CD4-positive, alpha-beta T cell treated with Interleukin-2 at 100 ng/mL for 4 hours (primary cell): ENCODE data around the gene SYNDIG1.

Experiments
- DNase-seq: peaks from one replicate; pipeline ENCODE4 v3.0.0-alpha.2; 2020; ENCODE audit warnings: low spot score

SYNDIG1 gene

DNA sequence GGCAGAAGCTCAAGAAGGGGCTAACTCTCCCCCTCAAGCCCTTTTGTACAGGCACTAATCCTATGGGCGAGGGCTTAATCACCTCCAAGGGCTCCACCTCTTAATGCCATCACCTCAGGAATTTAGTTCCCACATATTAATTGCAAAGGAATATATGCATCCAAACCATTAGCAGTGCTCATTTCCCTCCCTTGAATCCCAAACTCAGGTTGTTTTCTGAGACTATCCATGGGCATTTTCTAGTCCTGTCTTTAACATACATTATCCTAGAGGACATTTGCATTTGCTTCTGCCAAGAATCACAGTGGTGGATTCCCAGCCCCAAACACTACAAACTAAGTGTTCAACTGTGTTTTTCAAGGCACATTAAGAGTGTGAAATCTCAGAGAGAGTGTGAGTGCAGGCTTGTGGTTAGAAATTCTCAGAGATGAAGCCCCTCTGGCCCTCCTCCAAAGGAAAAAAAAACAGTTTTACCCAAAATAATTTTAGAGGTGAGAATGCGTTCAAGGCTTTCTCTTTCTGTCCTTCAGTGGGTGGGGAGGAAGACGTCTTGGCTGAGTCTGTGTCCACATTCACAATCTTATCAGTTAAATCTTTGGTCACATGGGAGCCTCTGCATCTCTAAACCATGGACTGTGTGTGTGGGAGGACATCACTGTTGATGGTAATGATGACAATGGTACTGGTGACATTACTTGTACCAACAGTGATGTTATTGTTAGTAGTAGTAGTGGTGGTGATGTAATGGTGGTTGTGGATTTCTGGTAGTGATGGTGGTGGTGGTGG lies 59.3 kb downstream of the SYNDIG1 start:
- DNase-seq, result no peak

DNA sequence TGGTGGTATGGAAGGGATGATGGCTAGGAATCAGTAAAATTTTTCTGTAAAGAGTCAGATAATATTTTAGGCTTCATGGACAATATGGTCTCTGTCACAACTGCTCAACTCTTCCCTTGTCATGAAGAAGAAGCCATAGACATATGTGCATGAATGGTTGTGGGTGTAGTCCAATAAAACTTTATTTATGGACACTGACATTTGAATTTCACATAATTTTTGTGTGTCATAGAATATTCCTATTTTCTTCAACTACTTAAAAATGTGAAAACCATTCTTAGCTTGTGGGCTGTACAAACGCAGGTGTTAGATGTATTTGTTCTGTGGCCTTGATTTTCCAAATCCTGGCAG lies 59.9 kb downstream of the SYNDIG1 start:
- no peak for DNase-seq

DNA sequence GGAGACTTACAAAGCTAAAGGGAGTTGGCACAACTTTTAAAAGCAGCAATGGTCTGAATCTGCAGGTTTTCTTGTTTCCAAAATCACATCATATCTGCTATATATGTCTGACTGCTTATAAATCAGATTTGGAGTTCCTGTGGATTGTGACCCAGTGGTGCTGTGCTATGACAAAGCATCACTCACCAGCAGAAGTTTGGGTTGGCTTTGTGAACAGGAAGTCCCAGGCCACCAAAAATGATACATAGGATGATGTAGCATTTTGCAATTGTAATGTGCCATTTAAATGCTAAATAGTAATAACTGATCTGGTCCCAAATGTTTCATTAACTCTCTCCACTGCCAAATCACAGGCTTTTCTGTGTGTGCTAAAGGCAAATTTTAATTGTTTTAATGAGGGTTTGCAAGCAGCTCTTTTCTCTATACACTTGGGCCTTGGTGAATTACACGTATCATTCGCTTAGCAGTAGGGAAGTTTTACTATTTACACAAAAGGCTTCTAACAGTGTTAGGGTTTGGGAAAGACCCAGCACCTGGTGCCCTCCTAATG lies 60.8 kb downstream of the SYNDIG1 start:
- no peak for DNase-seq

DNA sequence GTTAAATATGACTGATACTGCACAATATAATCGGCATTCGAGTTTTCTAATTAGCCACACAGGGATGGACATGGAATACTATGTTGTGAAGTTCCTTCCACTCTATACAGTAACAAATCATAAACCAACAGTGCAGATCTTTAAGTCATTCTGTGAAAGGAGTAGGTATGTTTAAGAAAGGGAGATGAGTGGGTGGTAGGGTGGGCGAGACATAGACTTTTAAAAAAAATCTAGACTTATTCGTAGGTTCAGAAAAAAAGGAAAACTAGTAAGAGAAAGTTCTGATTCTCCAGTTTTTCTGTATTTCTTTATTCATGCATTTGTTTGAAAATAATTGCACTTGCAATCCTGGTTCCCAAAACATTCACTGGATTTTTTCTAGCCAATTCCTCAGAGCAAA lies 61.8 kb downstream of the SYNDIG1 start:
- no peak for DNase-seq

DNA sequence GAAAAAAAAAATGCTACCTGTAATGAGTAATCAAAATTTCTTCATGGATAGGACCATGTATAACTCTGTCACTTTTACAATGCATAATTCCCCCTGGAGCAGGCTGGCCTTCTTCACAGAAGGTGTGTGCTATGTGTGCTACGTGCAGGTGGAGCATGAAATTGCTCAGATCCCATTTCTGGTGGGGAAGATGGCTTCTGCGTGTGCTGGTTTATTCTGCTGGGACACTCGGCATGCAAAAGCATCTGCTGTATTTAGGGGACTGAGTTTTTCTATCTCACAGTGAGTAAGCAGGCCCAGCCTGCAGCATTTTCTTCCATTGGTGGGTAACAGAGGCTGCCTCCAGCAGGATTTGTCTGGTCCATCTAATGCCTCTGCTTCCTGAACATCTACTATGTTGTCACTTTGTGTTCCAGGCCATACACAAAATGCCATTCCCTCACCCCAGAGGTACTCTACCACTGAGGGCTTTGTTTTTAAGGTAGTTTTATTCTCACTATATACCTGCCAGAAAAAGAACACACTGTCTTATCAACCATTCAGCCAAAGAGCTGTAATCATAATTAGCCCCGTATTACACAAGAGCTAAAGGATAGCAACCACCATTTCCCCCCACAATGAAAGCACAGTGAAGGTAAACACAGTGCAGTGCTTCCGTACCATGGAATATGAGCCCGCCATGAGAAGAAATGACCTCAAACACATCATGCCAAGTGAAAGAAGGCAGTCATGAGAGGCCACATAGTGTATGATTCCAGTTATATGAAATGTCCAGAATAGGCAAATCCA lies 62.4 kb downstream of the SYNDIG1 start:
- DNase-seq, result no peak

DNA sequence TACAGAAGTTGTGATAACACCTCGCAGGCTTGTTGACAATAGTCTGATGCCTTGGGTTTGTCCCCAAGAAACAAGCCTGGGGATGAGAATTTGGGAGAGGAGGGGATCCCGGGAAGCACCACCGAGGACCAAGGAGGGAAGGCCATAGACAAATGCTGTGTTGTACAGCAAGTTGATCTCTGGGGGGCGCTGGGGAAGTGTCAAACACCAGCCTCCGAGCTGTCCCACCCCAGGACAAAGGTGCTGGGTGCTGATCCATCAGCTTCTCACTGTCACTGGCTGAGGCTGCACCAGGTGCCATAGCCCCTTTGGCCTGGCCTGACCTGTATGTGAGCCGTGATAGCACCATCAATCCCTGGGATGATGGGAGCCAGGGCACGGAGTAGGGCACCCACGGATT lies 64.0 kb downstream of the SYNDIG1 start:
- no peak for DNase-seq

DNA sequence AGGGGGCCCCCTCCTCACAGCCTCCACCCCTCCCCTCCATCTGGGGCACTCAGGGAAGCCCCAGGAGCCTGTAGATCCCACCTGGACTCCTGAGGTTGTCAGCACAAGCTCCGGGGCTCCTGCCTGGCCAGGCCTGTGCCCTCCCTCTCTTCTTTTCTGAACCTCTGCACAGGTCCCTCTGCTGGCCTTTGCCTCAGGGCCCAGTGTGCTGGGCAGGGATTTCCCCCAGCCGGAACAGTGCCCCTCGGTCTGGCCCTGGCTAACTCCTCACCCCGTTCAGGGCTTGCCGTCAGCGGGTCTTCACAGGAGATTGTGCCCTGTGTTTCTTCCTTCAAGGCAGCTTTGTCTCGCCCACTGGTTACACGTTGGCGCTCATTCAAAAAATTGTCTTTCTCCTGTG lies 64.9 kb downstream of the SYNDIG1 start:
- DNase-seq, result no peak

DNA sequence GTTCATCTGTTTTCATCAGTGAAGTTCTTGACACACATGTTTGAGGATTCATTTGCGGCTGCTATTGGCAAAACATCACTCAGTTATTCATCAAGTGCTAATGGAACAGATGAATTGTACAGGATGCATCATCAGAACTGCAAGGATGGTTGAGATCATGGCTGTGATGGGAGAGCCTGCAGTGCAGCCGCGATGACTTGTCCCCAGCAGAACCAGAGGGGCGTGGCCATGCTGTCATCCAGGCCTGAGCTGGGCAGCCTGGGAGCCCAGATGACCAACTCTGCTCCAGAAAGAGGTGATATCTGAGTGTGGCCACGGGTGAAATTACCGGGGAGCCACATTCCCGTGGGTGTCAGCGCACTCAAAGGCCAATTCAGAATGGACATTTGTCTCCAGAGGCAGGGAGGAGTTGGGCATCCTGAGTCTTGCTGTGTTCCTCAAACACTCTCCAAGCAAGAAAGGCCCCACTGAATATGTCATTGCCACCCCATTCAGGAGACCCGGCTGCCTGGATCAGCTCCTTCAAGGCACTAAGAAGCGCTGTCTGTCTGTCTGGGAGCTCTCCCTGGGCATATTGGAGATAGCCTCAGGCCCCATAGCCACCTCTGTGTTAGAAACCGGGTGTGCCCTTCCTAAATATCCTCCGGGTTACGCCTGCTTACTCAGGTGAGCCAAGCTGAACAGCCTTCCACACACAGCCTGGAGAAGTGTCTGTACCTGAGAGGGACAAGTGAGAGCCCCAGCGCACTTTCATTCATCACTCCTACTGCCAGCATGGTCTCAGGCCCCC lies 66.7 kb downstream of the SYNDIG1 start:
- DNase-seq, result no peak

DNA sequence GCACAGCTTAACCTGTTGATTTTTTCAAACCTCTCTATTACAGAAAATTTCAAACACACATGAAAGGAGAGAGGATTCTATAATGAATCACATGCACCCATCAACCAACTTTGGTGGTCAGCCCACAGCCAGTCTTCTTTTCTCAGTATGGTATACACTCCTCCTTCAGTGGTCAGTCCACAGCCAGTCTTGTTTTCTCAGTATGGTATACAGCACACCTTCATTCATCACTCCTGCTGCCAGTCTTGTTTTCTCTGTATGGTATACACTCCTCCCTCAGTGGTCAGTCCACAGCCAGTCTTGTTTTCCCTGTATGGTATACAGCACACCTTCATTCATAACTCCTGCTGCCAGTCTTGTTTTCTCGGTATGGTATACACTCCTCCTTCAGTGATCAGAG lies 67.8 kb downstream of the SYNDIG1 start:
- no peak for DNase-seq

DNA sequence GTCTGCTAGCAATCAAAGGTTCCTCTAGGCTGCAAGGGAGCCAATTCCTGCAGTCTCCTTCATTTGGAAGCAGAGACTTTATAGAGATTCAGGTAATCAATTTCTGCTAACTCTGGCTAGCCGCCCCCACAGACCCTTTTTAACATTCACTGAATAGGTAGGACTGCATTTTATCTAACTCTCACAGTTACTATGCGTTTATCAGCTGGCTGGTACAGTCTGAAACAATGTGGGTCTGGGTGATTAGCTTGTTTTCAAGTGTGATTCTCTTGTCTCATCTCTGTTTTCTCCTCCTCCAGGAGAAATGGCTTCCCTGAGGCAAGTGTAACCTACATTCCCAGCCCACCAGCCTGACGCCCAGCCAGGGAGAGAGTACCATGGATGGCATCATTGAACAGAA lies 73.3 kb downstream of the SYNDIG1 start:
- no peak for DNase-seq

DNA sequence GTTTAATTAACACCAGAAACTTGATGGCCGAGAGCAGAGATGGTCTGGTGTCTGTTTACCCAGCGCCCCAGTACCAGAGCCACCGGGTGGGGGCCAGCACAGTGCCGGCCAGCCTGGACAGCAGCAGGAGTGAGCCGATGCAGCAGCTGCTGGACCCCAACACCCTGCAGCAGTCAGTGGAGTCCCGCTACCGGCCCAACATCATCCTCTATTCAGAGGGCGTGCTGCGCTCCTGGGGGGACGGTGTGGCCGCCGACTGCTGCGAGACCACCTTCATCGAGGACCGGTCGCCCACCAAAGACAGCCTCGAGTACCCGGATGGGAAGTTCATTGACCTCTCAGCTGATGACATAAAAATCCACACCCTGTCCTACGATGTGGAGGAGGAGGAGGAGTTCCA lies 73.7 kb downstream of the SYNDIG1 start:
- no peak for DNase-seq

DNA sequence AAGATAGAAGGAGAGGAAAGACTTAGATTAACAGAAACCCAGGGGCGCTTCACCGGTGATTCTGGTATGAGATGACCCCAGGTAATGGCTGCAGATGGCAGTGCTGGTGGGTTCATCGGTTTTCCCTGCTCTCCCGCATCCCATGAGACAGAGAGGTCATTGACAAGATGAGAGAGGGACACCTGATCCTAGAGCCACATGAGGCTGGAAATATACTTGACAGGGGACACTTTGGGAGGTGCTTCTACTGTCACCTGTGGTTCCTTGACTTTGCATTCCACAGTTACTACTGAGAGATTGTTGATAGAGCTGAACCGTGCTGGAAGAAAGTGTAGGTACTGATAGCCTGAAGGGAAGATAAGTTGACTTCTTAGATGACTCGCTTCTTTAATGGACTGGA lies 74.3 kb downstream of the SYNDIG1 start:
- DNase-seq, result no peak

DNA sequence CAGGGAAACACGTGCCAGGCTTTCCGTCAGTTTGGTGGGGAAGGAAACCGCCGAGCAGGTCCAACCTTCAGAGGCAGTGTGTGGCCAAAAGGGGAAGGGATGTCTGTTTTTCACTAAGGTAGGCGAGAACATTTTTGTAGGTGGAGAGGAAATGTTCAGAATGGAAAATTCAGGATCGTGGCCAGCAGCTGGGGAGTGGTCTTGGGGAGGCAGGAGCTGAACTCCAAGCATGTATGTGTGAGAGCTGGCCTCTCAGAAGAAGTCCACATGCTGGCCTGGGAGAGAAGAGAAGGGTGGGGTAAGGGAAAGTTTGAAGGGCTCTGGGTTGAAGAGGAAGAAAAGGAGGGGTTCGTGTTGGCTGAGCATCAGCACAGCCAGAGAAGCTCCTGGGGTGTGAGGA lies 74.9 kb downstream of the SYNDIG1 start:
- no peak for DNase-seq

DNA sequence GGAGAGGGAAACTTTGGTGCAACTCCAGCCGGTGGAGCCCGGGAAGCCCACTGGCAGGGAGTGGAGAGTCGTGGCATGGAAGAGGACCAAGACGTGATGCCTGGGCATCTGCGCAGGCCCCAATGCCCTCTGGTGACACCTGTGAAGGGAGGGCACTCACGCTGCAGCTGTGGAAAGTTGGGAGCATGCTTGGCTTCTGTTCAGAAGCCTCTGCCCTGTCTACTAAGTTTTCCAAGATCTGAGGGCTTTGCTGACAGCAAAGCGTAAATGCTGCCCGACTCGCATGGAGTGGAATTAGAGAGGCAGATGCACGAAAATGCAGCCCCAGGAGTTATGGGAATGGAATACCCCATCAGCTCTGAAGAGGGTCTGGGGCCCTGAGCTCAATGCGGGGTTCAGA lies 75.7 kb downstream of the SYNDIG1 start:
- DNase-seq, result no peak

DNA sequence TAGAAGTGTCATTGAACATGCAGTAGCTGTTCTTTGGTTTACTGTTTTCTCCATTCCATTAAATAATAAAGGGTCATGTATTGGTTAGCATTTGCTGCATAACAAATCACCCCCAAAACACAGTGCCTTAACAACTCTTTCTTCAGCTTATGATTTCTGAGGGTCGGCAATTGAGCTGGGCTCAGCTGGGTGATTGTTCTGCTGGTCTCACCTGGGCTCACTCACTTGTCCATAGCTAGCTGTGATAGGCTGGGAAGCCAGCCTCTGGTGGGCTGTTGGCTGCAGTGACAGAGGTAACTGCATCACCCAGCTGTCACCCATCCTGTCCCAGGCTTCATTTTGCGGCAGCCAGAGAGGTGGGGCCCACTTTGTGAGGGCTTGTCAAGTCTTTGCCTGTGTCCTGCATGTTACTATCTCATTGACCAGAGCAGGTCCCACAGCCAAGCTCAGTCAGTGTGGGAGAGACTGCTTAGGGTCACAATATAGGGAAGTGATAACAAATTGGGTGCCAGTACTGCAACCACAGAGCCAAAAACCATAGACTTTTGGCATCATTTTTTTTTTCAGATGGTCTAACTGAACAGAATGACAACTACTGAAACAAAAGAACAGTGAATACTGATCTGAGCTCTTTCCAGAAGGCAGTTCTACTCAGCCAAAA lies 76.9 kb downstream of the SYNDIG1 start:
- DNase-seq, result no peak

DNA sequence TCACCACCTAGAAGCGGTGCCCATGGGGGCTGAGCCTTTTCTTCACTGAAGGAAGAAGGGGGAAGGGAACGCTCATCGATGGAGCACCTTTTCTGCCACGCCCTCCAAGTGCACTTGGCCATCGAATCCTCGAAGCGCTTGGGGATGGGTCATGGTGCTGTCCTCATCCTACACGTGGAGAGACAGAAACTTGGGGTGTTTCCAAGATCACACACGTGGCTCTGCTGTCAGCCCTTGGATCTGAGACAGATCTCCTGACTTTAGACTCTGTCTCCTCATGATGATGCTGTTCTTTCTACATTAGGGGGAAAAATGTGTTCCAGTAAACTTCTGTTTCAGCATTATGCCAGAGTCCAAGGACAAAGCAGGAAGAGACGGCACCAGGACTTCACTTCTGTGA lies 78.5 kb downstream of the SYNDIG1 start:
- DNase-seq, result no peak

DNA sequence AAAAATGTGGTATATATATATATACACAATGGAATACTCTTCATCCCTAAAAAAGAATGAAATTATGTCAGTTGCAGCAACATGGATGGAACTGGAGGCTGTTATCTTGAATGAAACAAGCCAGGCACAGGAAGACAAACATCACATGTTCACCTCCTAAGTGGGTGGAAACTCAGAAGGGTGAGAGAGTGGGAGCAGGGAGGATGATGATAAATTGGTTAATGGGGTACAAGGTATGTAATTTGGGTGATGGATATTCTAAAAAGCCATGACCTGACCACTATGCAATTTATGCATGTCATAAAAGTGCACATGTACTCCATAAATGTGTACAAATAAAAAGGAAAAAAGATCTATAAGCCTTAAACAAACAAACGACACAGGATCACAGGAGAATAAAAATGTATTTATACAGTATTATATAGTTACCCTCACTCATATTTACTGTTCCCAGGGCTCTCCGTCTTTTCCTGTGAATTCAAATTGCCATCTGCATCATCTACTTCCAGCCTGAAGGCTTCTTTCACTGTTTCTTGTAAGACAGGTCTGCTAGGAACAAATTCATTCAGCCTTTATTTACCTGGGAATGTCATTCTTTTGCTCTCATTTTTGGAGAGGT lies 89.8 kb downstream of the SYNDIG1 start:
- no peak for DNase-seq

DNA sequence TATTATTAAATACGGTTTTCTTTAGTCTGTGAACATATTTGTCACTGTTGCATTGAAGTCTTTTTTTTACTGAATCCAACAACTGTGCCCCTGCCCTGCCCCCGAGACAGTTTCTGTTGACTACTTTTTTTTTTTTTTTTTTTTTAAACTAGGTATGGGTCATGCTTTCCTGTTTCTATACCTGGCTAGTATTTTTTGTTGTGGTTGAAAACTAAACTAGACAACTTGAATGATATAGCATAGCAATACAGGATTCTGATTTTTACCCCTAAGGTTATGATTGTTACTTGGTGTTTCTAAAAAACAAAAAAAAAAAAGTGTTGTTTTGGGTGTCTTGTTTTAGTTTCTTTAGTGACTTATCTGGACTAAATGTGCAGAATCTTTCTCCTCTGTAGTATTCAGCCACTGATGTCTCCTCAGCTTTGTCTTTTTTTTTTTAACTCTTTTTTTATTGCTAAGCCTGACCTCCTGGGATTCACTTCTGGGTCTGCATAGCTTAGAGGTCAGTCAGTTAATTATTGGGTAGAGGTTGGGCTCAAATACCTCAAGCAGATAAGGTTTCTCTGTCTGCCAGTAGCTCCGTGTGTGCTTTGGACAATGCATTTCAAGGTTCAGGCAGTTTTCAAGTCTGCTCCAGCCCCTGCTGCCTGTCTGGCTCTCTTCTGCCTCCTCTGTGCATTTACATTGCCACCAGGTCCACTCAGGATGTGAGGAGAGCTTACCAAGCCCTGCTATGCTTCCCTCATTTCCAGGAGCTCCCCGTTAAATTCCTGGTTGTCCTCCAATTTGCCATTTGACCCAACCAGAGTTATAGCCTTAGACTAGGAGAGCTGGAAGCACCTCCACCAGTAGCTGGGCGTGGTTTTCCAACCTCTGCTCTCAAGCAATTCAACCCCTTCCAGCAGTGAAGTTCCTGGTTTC lies 91.4 kb downstream of the SYNDIG1 start:
- DNase-seq, result no peak

DNA sequence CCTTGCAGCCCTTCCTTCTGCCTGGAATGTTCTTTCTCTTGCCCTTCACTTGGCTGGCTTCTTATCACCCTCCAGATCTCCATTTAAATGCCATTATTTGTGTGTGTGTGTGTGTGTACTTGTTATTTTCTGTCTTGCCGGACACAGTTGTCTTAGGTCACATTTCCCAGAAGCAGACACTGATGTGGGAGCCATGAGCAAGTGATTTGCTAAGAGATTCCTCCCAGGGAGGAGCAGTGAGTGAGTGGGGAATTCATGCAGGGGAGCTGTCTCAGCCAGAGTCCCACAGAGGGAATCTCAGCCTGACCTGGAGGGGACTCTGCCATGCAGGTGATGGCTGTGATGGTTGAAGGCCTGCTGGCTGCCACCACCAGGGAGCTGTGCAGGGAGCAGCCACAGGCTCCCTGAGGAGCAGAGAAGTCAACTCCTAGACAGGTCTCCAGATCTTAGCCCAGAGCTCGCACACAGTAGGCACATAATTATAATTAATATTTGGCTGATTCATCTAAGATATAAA lies 96.5 kb downstream of the SYNDIG1 start:
- no peak for DNase-seq

DNA sequence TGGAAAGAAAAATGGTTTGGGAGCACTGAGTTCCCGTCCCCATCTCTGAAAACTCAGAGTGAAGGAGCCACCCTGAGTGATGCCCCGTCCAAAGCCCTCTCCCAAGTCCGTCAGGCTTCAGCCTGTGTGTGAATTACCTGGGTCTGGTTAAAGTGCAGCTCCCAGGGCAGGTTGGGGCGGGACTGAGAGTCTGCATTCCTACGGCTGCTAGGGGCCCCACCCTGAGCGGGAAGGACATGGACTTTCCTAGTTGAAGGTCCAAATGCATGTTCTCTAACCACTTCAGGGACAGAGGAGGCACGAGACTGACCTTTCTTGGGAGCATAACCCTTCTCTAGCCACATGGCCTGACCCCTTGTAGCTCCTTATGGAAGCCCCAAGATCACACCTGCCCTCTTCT lies 97.2 kb downstream of the SYNDIG1 start:
- no peak for DNase-seq
